MM.1S (cell line): ENCODE results near the gene TGFBR3.
"Not testable (repeated sequence)": the region's sequence is repeated elsewhere in the genome, so short reads cannot be mapped to it uniquely, and the experiment has no call there.

Experiments used
- DNase-seq: peaks from one replicate; pipeline ENCODE4 v3.0.0-alpha.2; 2015
- H2AFZ ChIP-seq: fragments of 300-600 bp; sonication (generic); 2 replicates; pipeline ENCODE4 v1.6.0; 2016; ENCODE audit warnings: antibody characterized with exemption, low read length
- H3F3A ChIP-seq: fragments of 300-600 bp; sonication (generic); 2 replicates; pipeline ENCODE4 v1.6.1; 2016; ENCODE audit warnings: mild to moderate bottlenecking, antibody characterized with exemption, low read length, moderate library complexity, mixed read lengths; ENCODE audit not compliant: insufficient read depth
- H3K27ac ChIP-seq: fragments of 300-600 bp; sonication (generic); 2 replicates; pipeline ENCODE4 v1.5.1; 2016; ENCODE audit warnings: mild to moderate bottlenecking, low read length
- H3K27me3 ChIP-seq: fragments of 300-600 bp; sonication (generic); replicated peaks from 2 replicates; pipeline ENCODE4 v1.6.0; 2016; ENCODE audit warnings: low read length; ENCODE audit not compliant: insufficient read depth
- H3K36me3 ChIP-seq: fragments of 300-600 bp; sonication (generic); replicated peaks from 2 replicates; pipeline ENCODE4 v1.6.1; 2016; ENCODE audit warnings: mild to moderate bottlenecking, low read length, mixed read lengths; ENCODE audit not compliant: insufficient read depth
- H3K4me1 ChIP-seq: fragments of 300-600 bp; sonication (generic); 2 replicates; pipeline ENCODE4 v1.6.1; 2016; ENCODE audit warnings: low read length, mixed read lengths
- H3K4me2 ChIP-seq: fragments of 300-600 bp; sonication (generic); 2 replicates; pipeline ENCODE4 v1.6.0; 2016; ENCODE audit warnings: low read depth, low read length
- H3K4me3 ChIP-seq: fragments of 300-600 bp; sonication (generic); 2 replicates; pipeline ENCODE4 v1.5.1; 2016; ENCODE audit warnings: low read length, mixed read lengths
- H3K79me2 ChIP-seq: fragments of 300-600 bp; sonication (generic); 2 replicates; pipeline ENCODE4 v1.6.1; 2016; ENCODE audit warnings: mixed run types, low read length, mixed read lengths
- H3K9ac ChIP-seq: fragments of 300-600 bp; sonication (generic); 2 replicates; pipeline ENCODE4 v1.6.1; 2016; ENCODE audit warnings: low read length, mixed read lengths
- H3K9me2 ChIP-seq: fragments of 300-600 bp; sonication (generic); replicated peaks from 2 replicates; pipeline ENCODE4 v1.6.1; 2016; ENCODE audit warnings: mild to moderate bottlenecking, low read length, mixed read lengths; ENCODE audit not compliant: insufficient read depth
- H3K9me3 ChIP-seq: fragments of 300-600 bp; sonication (generic); replicated peaks from 2 replicates; pipeline ENCODE4 v1.6.1; 2016; ENCODE audit warnings: mild to moderate bottlenecking, low read length, mixed read lengths; ENCODE audit not compliant: insufficient read depth
- H4K20me1 ChIP-seq: fragments of 300-600 bp; sonication (generic); 2 replicates; pipeline ENCODE4 v1.6.1; 2016; ENCODE audit warnings: mild to moderate bottlenecking, low read length, moderate library complexity, mixed read lengths; ENCODE audit not compliant: insufficient read depth
- EZH2 ChIP-seq: fragments of 300-600 bp; sonication (generic); optimal IDR thresholded peaks from 2 replicates; pipeline ENCODE3; 2017; ENCODE audit warnings: low read depth, mild to moderate bottlenecking, antibody characterized with exemption, low read length, mixed read lengths
- EZH2phosphoT487 ChIP-seq: fragments of 300-600 bp; sonication (generic); IDR thresholded peaks from 2 replicates; pipeline ENCODE4 v1.6.1; 2018; ENCODE audit warnings: antibody characterized with exemption, low read length
- TF ChIP-seq, protein P1 (sequence below): fragments of 300-600 bp; sonication (generic); IDR thresholded peaks from 2 replicates; pipeline ENCODE4 v1.5.1; 2016; ENCODE audit warnings: antibody characterized with exemption, low read length, mixed read lengths

TGFBR3 gene

DNA sequence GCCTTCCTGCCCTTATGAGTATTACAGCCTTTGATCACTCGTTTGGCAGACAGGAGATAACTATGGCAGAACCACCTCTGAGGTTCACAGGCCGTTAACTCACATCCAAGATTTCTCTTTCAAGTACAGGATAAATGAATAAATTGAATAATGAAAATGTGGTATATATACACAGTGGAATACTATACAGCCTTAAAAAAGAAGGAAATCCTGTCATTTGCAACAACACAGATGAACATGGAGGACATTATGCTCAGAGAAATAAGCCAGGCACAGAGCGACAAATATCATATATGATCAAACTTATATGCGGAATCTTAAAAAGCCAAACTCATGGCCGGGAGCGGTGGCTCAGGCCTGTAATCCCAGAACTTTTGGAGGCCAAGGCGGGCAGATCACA is 32.6 kb downstream of the TGFBR3 start:
- no peaks in the 10 kb centered on the region for H4K20me1 ChIP-seq
- H2AFZ ChIP-seq = no peak overlapping the region
- H3K9me3 ChIP-seq = no peaks in the 10 kb centered on the region
- no peak overlapping the region for H3K27ac ChIP-seq
- no peaks in the 10 kb centered on the region for H3K36me3 ChIP-seq
- H3K79me2 ChIP-seq = no peaks in the 10 kb centered on the region
- no peak overlapping the region for H3K4me3 ChIP-seq
- H3K4me2 ChIP-seq = no peak overlapping the region
- H3K4me1 ChIP-seq = no peaks in the 10 kb centered on the region
- H3F3A ChIP-seq = no peaks in the 10 kb centered on the region
- H3K9me2 ChIP-seq = no peaks in the 10 kb centered on the region
- no peaks in the 10 kb centered on the region for H3K27me3 ChIP-seq
- no peak for DNase-seq
- TF ChIP-seq EZH2 (no peak), EZH2phosphoT487 (no peak)
- TF ChIP-seq, protein P1, sequence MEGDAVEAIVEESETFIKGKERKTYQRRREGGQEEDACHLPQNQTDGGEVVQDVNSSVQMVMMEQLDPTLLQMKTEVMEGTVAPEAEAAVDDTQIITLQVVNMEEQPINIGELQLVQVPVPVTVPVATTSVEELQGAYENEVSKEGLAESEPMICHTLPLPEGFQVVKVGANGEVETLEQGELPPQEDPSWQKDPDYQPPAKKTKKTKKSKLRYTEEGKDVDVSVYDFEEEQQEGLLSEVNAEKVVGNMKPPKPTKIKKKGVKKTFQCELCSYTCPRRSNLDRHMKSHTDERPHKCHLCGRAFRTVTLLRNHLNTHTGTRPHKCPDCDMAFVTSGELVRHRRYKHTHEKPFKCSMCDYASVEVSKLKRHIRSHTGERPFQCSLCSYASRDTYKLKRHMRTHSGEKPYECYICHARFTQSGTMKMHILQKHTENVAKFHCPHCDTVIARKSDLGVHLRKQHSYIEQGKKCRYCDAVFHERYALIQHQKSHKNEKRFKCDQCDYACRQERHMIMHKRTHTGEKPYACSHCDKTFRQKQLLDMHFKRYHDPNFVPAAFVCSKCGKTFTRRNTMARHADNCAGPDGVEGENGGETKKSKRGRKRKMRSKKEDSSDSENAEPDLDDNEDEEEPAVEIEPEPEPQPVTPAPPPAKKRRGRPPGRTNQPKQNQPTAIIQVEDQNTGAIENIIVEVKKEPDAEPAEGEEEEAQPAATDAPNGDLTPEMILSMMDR = no peak
- no peak overlapping the region for H3K9ac ChIP-seq

DNA sequence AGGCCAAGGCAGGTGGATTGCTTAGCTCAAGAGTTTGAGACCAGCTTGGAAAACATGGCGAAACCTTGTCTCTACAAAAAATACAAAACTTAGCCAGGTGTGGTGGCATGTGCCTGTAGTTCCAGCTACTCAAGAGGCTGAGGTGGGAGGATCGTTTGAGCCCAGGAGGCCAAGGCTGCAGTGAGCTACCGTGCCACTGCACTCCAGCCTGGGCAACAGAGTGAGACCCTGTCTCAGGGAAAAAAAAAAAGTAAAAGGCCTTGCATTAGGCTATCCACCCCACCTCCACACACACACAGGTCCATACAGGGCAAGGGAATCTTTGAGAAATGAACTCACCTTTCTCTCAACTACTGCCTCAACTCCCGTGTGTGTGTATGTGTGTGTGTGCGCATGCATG is 33.9 kb downstream of the TGFBR3 start:
- H2AFZ ChIP-seq, H4K20me1 ChIP-seq, H3K4me1 ChIP-seq, H3F3A ChIP-seq, H3K9ac ChIP-seq, H3K36me3 ChIP-seq, H3K9me2 ChIP-seq, H3K27me3 ChIP-seq, H3K79me2 ChIP-seq, H3K9me3 ChIP-seq, H3K4me3 ChIP-seq, DNase-seq, H3K4me2 ChIP-seq, H3K27ac ChIP-seq: not testable (repeated sequence)

DNA sequence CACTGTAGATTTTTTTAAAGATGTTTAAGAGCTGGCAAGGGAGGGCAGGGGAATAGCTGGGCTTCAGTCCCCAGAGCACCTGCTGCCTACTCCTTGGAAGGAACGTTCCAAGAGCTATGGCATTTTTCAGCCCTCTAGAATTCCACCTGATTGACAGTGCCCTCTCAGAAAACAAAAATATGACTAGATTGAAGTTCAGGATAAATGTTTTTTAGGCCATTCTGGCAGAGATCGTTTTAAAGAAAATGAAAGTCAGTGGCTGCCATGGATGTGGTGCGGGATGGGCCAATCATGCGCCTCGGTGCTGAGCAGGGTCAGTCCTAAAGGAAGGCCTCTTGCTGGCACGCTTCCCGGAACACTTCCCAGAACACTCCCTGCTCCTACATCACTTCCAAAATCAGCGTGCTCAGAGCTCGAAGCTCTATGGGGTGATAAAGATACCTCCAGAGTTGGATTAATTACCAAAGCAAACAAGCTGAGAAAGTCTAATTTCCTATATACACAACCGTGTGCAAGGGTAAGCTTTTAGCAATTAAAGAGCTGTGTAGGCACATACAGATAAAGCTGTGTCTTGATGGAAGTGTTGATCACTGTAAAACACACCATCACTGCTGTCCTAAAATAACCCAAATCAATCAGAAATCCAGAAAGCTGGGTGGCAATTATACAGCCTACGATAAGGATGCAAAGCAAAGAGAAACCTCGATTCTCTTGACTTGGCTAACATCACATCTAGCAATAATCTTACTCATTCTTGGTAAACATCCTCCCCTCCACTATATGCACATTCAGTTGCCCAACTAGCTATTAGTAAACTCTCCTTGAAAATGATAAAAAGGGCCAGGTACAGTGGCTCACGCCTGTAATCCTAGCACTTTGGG is 34.6 kb downstream of the TGFBR3 start:
- H4K20me1 ChIP-seq = no peaks in the 10 kb centered on the region
- H3F3A ChIP-seq = no peaks in the 10 kb centered on the region
- no peaks in the 10 kb centered on the region for H3K9me3 ChIP-seq
- H3K4me3 ChIP-seq = no peak overlapping the region
- no peak for TF ChIP-seq EZH2phosphoT487
- TF ChIP-seq EZH2 = no peak
- TF ChIP-seq, protein P1 = no peak
- no peak overlapping the region for H2AFZ ChIP-seq
- no peaks in the 10 kb centered on the region for H3K36me3 ChIP-seq
- no peaks in the 10 kb centered on the region for H3K9me2 ChIP-seq
- no peak overlapping the region for H3K27ac ChIP-seq
- H3K4me2 ChIP-seq = no peak overlapping the region
- no peaks in the 10 kb centered on the region for H3K4me1 ChIP-seq
- H3K27me3 ChIP-seq = no peaks in the 10 kb centered on the region
- no peaks in the 10 kb centered on the region for H3K79me2 ChIP-seq
- DNase-seq = no peak
- no peak overlapping the region for H3K9ac ChIP-seq

DNA sequence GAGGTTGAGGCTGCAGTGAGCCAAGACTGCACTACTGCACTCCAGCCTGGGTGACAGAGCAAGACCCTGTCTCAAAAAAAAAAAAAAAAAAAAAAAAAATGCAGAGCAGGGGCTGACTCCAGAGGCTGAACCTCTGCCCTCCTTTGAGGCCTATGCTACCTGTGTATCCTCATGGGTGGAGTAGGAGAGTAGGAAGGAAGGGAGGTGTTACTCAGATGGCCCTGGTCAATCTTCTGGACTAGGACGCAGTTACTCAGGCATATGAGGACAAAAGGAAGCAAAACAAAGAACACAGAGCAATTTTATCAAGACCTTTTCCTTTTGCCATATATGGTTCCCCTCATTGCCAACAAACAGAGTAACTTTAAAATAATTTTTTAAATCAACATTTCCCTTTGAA is 35.2 kb downstream of the TGFBR3 start:
- Histone ChIP-seq H3K79me2 (no peaks in the 10 kb centered on the region), H3K9ac (no peak overlapping the region), H3F3A (no peaks in the 10 kb centered on the region), H4K20me1 (no peaks in the 10 kb centered on the region), H3K36me3 (no peaks in the 10 kb centered on the region), H3K27me3 (no peaks in the 10 kb centered on the region), H3K27ac (no peak overlapping the region), H3K9me3 (no peaks in the 10 kb centered on the region), H2AFZ (no peak overlapping the region), H3K9me2 (no peaks in the 10 kb centered on the region), H3K4me1 (no peaks in the 10 kb centered on the region), H3K4me2 (no peak overlapping the region), H3K4me3 (no peak overlapping the region)
- no peak for TF ChIP-seq EZH2
- TF ChIP-seq EZH2phosphoT487 = no peak
- TF ChIP-seq, protein P1 = no peak
- no peak for DNase-seq
